ENCODE results near the gene FAM89A. TPM values are rescaled to one million over a fixed set of nuclear protein-coding genes. Genes with fewer than 3 reads are reported as not detected.

FAM89A gene
- total and polyA plus RNA-seq, 9 of the 15 experiments (the other 6 are each of a cell fraction or from before 2014, with no cell fraction given), result 8.7 to 66.2 (median 43.3) TPM

DNA sequence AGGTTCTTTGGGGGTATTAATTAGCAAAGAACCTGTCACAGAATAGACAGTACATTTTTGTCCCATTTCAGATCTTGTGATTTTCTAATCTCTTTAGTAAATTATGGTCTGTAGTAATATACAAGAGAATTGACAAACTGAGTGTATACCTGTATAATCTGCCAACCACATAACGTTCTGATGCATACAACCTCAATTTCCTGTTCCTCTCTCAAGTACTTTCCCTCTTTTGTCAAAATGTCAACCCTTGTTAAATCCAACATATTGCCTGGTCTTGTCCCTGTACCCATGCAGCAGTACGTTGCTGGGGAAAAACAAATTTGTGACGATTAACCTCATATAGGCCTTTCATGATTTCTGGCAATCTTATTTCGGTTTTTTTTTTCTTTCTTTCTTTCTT lies 60.1 kb downstream of the FAM89A start (continued):
- TF ChIP-seq, protein P1, sequence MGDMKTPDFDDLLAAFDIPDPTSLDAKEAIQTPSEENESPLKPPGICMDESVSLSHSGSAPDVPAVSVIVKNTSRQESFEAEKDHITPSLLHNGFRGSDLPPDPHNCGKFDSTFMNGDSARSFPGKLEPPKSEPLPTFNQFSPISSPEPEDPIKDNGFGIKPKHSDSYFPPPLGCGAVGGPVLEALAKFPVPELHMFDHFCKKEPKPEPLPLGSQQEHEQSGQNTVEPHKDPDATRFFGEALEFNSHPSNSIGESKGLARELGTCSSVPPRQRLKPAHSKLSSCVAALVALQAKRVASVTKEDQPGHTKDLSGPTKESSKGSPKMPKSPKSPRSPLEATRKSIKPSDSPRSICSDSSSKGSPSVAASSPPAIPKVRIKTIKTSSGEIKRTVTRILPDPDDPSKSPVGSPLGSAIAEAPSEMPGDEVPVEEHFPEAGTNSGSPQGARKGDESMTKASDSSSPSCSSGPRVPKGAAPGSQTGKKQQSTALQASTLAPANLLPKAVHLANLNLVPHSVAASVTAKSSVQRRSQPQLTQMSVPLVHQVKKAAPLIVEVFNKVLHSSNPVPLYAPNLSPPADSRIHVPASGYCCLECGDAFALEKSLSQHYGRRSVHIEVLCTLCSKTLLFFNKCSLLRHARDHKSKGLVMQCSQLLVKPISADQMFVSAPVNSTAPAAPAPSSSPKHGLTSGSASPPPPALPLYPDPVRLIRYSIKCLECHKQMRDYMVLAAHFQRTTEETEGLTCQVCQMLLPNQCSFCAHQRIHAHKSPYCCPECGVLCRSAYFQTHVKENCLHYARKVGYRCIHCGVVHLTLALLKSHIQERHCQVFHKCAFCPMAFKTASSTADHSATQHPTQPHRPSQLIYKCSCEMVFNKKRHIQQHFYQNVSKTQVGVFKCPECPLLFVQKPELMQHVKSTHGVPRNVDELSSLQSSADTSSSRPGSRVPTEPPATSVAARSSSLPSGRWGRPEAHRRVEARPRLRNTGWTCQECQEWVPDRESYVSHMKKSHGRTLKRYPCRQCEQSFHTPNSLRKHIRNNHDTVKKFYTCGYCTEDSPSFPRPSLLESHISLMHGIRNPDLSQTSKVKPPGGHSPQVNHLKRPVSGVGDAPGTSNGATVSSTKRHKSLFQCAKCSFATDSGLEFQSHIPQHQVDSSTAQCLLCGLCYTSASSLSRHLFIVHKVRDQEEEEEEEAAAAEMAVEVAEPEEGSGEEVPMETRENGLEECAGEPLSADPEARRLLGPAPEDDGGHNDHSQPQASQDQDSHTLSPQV (IDR thresholded peaks at IDR 0.05), result 0 out of 2 replicates have a peak, but pooled peaks have one; percentile 16

DNA sequence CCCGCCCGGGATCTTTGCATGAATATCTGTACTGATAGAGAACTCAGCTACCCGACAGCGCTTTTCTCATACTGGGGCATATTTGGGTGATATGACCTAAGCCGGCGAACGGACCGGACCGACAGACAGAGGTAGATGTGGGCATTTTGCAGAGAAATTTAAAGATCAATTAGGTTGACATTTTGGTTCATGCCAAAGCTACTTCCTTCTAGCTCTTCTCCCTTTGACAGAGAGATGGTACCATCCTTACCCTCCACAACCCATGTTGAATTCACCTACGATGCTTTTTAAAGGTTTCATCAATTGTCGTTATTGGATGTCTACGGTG lies 60.7 kb downstream of the FAM89A start:
- CTCF ChIA-PET (ENCODE audit: low intra/inter-chr PET ratio), result no interaction called here
- WGBS (ENCODE audit: insufficient coverage, low coverage, missing lambda C conversion rate), result 1% methylated on average over 12 of the region's 12 CpGs
- H3K4me3 ChIP-seq, result peak overlapping the region; percentile 62
- H3K27ac ChIP-seq (ENCODE audit: extremely low read depth, low read depth, low read length), result peak overlapping the region; percentile 75
- intact Hi-C loops (cut with micrococcal nuclease) (loop anchor here (2.0 to 5.0 kb wide), 5 partner anchors 63 to 182 kb away; partner anchors contain the start of gene C1orf198), in situ Hi-C loops (cut with MboI) (no loop called here)
- H3K9me3 ChIP-seq (replicated peaks; ENCODE audit: control insufficient read depth, insufficient read depth, low read depth, low read length), result no peaks in the 10 kb centered on the region
- H3K4me2 ChIP-seq (ENCODE audit: insufficient read depth, low read length), result peak overlapping the region; percentile 92
- peak overlapping the region; percentile 81 for H2AFZ ChIP-seq (ENCODE audit: low read depth, low read length)
- peaks cover 47% of the 10 kb centered on the region for H3K36me3 ChIP-seq (ENCODE audit: control insufficient read depth, insufficient read depth, low read length)
- DNase-seq (ENCODE audit: extremely low read depth in 1 of 4, low spot score in 3 of 4) (no peak), ATAC-seq (no peak), FAIRE-seq (no peak)
- H3K27me3 ChIP-seq (ENCODE audit: control insufficient read depth in 2 of 2, insufficient read depth in 2 of 2, low read length in 2 of 2), result no peaks in the 10 kb centered on the region
- H3K4me1 ChIP-seq (replicated peaks in 1 of 2; ENCODE audit: control insufficient read depth in 2 of 2, insufficient read depth in 2 of 2, low read length in 2 of 2), result peaks cover 27 to 46% of the 10 kb centered on the region in 2 experiments; a peak in 4 of 5 replicates
- no peaks in the 10 kb centered on the region for H3K9me1 ChIP-seq (ENCODE audit: control insufficient read depth, insufficient read depth, low read length)
- TSS peak; percentile 62 for BruUV-seq (replicated peaks)
- peaks cover 70% of the 10 kb centered on the region for H3K79me2 ChIP-seq (ENCODE audit: control insufficient read depth, insufficient read depth, low read length)
- POLR2A ChIA-PET, result interaction anchor here (0.6 to 1.2 kb wide), 3 partner anchors 14 to 109 kb away, joined by 3 read pairs; no protein-coding TSS in a partner anchor
- no peaks in the 10 kb centered on the region for H4K20me1 ChIP-seq (replicated peaks; ENCODE audit: control insufficient read depth, insufficient read depth, low read length)
- H3K9ac ChIP-seq (ENCODE audit: insufficient read depth in 1 of 2, low read depth in 2 of 2, low read length in 2 of 2), result peak overlapping the region; percentile 88 to 91
- TF ChIP-seq, protein P2, sequence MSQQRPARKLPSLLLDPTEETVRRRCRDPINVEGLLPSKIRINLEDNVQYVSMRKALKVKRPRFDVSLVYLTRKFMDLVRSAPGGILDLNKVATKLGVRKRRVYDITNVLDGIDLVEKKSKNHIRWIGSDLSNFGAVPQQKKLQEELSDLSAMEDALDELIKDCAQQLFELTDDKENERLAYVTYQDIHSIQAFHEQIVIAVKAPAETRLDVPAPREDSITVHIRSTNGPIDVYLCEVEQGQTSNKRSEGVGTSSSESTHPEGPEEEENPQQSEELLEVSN (IDR thresholded peaks at IDR 0.05; ENCODE audit: borderline replicate concordance in 1 of 2, extremely low read depth in 1 of 2, insufficient read depth in 1 of 2, insufficient read length in 1 of 2, low read depth in 1 of 2, low read length in 1 of 2, poor library complexity in 1 of 2, severe bottlenecking in 1 of 2), result no peak
- TF ChIP-seq ZSCAN29 (IDR thresholded peaks at IDR 0.05) (no peak), RFX1 (IDR thresholded peaks at IDR 0.05) (no peak), OTX1 (CRISPR knock-in tag; IDR thresholded peaks at IDR 0.05) (no peak), CREM (IDR thresholded peaks at IDR 0.05; ENCODE audit: low read depth) (no peak), MCM2 (IDR thresholded peaks at IDR 0.05; ENCODE audit: low read depth) (no peak), ZNF77 (CRISPR knock-in tag; IDR thresholded peaks at IDR 0.05) (no peak), ETS2 (tag; IDR thresholded peaks at IDR 0.05; ENCODE audit: borderline replicate concordance, poor library complexity, severe bottlenecking) (no peak), MAFG (tag; conservative IDR thresholded peaks at IDR 0.05) (no peak), ZNF143 (CRISPR knock-in tag; IDR thresholded peaks at IDR 0.05) (no peak), ZNF41 (CRISPR knock-in tag; conservative IDR thresholded peaks at IDR 0.05) (no peak)
- TF ChIP-seq, protein P3, sequence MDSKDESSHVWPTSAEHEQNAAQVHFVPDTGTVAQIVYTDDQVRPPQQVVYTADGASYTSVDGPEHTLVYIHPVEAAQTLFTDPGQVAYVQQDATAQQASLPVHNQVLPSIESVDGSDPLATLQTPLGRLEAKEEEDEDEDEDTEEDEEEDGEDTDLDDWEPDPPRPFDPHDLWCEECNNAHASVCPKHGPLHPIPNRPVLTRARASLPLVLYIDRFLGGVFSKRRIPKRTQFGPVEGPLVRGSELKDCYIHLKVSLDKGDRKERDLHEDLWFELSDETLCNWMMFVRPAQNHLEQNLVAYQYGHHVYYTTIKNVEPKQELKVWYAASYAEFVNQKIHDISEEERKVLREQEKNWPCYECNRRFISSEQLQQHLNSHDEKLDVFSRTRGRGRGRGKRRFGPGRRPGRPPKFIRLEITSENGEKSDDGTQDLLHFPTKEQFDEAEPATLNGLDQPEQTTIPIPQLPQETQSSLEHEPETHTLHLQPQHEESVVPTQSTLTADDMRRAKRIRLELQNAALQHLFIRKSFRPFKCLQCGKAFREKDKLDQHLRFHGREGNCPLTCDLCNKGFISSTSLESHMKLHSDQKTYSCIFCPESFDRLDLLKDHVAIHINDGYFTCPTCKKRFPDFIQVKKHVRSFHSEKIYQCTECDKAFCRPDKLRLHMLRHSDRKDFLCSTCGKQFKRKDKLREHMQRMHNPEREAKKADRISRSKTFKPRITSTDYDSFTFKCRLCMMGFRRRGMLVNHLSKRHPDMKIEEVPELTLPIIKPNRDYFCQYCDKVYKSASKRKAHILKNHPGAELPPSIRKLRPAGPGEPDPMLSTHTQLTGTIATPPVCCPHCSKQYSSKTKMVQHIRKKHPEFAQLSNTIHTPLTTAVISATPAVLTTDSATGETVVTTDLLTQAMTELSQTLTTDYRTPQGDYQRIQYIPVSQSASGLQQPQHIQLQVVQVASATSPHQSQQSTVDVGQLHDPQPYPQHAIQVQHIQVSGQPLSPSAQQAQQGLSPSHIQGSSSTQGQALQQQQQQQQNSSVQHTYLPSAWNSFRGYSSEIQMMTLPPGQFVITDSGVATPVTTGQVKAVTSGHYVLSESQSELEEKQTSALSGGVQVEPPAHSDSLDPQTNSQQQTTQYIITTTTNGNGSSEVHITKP (IDR thresholded peaks at IDR 0.05; ENCODE audit: partially characterized antibody), result peak; percentile 65

Data from K562 (cell line).